Chondrocyte (in vitro differentiated cells): ENCODE data around the gene MYO16. TPM values are rescaled to one million over a fixed set of nuclear protein-coding genes. Genes with fewer than 3 reads are reported as not detected.

ENCODE experiments used
- DNase-seq: peaks from one replicate; pipeline ENCODE4 v3.0.0; 2021; ENCODE audit warnings: mixed read lengths, low spot score
- H3K27ac Mint-ChIP-seq: one replicate; pipeline ENCODE4 v1.8.0; 2021; ENCODE audit warnings: mild to moderate bottlenecking, moderate library complexity, mixed read lengths; ENCODE audit not compliant: unreplicated experiment
- H3K27me3 Mint-ChIP-seq: 2 replicates; pipeline ENCODE4 v1.8.0; 2021; ENCODE audit warnings: low read depth, mixed read lengths
- H3K36me3 Mint-ChIP-seq: 2 replicates; pipeline ENCODE4 v1.8.0; 2021; ENCODE audit warnings: low read depth, mixed read lengths
- H3K4me1 Mint-ChIP-seq: 2 replicates; pipeline ENCODE4 v1.8.0; 2021; ENCODE audit warnings: low read depth, mild to moderate bottlenecking, mixed read lengths
- H3K4me3 Mint-ChIP-seq: one replicate; pipeline ENCODE4 v1.8.0; 2021; ENCODE audit warnings: mild to moderate bottlenecking, moderate library complexity, mixed read lengths; ENCODE audit not compliant: unreplicated experiment
- H3K9me3 Mint-ChIP-seq: 2 replicates; pipeline ENCODE4 v1.8.0; 2021; ENCODE audit warnings: low read depth, mixed read lengths
- total RNA-seq: library from RNA; stranded (reverse); gene quantifications from 3 replicates; pipeline ENCODE4 v1.2.1, GENCODE V29; 2021
- TF ChIP-seq, protein P1 (sequence below): fragments of 200-600 bp; sonication (generic); IDR thresholded peaks from 2 replicates; pipeline ENCODE4 v1.5.0; 2021; ENCODE audit warnings: antibody characterized with exemption, mild to moderate bottlenecking, moderate library complexity

MYO16 gene
- total RNA-seq, 1 donor from 2014 or later, result 0.12 TPM

DNA sequence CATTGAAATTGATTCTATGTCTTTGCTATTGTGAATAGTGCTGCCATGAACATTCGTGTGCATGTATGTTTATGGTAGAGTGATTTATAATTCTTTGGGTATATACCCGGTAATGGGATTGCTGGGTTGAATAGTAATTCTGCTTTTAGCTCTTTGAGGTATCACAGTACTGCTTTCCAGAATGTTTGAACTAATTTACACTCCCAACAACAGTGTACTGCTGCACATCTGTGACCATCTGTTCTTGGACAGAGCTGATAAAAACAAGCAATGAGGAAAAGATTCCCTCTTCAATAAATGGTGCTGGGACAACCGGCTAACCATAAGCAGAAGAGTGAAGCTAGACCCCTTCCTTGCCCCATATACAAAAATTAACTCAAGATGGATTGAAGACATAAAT is 231.0 kb downstream of the MYO16 start:
- no peak for DNase-seq
- Mint-ChIP-seq H3K27me3 (no peaks in the 10 kb centered on the region), H3K4me3 (no peak overlapping the region), H3K36me3 (no peaks in the 10 kb centered on the region), H3K9me3 (no peaks in the 10 kb centered on the region), H3K27ac (no peak overlapping the region), H3K4me1 (peaks cover 17% of the 10 kb centered on the region)
- TF ChIP-seq, protein P1, sequence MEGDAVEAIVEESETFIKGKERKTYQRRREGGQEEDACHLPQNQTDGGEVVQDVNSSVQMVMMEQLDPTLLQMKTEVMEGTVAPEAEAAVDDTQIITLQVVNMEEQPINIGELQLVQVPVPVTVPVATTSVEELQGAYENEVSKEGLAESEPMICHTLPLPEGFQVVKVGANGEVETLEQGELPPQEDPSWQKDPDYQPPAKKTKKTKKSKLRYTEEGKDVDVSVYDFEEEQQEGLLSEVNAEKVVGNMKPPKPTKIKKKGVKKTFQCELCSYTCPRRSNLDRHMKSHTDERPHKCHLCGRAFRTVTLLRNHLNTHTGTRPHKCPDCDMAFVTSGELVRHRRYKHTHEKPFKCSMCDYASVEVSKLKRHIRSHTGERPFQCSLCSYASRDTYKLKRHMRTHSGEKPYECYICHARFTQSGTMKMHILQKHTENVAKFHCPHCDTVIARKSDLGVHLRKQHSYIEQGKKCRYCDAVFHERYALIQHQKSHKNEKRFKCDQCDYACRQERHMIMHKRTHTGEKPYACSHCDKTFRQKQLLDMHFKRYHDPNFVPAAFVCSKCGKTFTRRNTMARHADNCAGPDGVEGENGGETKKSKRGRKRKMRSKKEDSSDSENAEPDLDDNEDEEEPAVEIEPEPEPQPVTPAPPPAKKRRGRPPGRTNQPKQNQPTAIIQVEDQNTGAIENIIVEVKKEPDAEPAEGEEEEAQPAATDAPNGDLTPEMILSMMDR, result no peak

DNA sequence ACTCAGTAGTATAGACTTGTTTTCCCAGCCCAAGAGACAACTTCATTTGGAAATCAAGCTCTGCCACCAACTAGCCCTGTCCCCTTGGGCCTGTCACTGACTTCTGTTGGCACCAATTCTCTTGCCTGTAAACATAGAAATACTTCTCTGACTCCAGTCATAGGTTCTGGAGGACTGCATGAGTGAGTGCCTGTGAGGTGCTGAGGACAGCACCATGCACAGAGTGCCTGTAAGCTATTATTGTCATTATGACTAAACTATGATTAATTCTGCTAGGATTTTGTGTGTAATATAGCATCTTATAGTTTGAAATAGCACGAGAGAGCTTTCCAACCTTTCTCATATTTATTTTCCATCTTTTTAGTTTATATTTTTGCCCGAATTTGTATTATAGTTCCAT is 247.9 kb downstream of the MYO16 start:
- peaks cover 5% of the 10 kb centered on the region for H3K9me3 Mint-ChIP-seq
- DNase-seq, result no peak
- H3K4me3 Mint-ChIP-seq, result no peak overlapping the region
- H3K27ac Mint-ChIP-seq, result peak overlapping the region; percentile 33
- H3K27me3 Mint-ChIP-seq, result peaks cover 6% of the 10 kb centered on the region
- peaks cover 6% of the 10 kb centered on the region for H3K4me1 Mint-ChIP-seq
- TF ChIP-seq, protein P1, result no peak
- no peaks in the 10 kb centered on the region for H3K36me3 Mint-ChIP-seq

DNA sequence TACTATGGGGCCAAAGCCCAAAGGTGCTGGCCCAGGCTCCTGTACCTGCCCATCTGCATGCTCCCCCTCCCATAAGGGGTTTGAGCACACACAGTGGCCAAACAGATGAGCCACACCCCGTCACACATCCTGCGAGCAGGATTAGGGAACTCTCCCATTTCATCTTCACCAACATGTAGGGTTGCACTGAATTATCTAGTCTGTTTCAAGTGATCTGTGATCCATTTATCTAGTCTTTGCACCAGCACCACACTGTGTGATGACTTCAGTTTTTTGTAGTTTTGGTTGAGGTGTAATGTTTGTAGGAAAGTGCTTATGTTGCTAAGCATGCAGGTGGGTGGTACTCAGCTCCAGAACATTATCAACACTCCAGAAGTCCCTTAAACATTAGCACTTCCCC is 249.3 kb downstream of the MYO16 start:
- H3K4me1 Mint-ChIP-seq, result peaks cover 6% of the 10 kb centered on the region
- TF ChIP-seq, protein P1, result no peak
- no peak overlapping the region for H3K4me3 Mint-ChIP-seq
- peaks cover 8% of the 10 kb centered on the region for H3K27me3 Mint-ChIP-seq
- H3K27ac Mint-ChIP-seq, result no peak overlapping the region
- peaks cover 5% of the 10 kb centered on the region for H3K9me3 Mint-ChIP-seq
- no peaks in the 10 kb centered on the region for H3K36me3 Mint-ChIP-seq
- DNase-seq, result no peak

DNA sequence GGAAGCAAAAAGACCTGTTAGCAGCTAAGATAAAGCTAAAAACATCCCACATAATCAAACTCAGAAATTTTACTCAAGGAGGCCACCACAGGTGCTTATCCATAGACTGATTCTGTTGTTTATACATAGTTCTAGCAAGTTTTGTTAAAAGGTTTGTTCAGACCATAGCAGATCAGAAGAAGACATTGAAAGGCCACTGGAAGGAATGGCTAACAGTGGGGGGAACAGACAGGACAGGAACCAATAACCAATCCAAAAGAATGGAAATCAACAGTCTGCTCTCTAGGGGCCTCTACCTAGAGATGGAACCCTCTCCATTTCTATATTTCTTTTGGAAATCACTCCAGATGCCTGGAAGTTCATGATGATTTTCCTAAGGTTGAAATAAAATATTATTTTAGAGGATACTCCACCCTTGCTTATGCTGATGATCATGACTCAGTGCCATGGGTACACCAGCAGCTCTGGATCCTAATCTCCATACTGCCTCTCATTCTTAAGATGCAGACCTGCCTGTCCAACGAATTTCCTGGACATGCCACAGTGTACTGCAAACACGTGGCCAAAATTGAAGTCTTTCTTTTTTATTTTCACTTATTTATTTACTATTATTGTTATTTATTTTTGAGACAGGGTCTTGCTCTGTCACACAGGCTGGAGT is 260.0 kb downstream of the MYO16 start:
- Mint-ChIP-seq H3K36me3 (no peaks in the 10 kb centered on the region), H3K4me1 (no peaks in the 10 kb centered on the region), H3K9me3 (no peaks in the 10 kb centered on the region), H3K4me3 (no peak overlapping the region), H3K27ac (no peak overlapping the region), H3K27me3 (peaks cover 3% of the 10 kb centered on the region)
- TF ChIP-seq, protein P1, result no peak
- no peak for DNase-seq

DNA sequence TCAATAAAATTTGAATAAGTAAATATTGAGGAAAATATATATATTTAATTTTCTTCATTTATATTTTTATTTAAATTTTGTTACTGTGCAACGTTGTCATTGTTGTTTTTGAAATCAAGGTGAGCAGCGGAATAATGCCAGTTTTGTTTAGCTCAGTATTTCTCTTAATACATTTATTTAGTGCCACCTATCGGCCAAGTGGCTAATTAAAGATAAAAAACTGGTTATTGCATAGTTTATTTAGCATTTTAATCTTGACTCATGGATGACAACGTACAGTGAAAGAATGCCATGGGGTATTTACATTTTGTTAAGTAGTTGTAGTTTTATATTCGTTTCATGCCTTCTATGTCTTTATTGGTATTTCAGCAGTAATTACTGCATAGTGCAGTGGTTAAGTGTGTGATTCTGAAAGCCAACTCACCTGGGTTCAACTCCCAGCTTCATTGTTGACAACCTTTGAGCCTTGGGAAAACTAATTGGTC is 265.9 kb downstream of the MYO16 start:
- H3K4me3 Mint-ChIP-seq, result no peak overlapping the region
- no peak overlapping the region for H3K27ac Mint-ChIP-seq
- no peak for DNase-seq
- peaks cover 9% of the 10 kb centered on the region for H3K27me3 Mint-ChIP-seq
- H3K36me3 Mint-ChIP-seq, result no peaks in the 10 kb centered on the region
- TF ChIP-seq, protein P1, result peak; percentile 94
- no peaks in the 10 kb centered on the region for H3K9me3 Mint-ChIP-seq
- peaks cover 3% of the 10 kb centered on the region for H3K4me1 Mint-ChIP-seq
